ENCODE results near the gene SH2D6. TPM values are rescaled to one million over a fixed set of nuclear protein-coding genes. Genes with fewer than 3 reads are reported as not detected.

Gene SH2D6
- total RNA-seq, 1 experiment from 2014 or later = 2.3 TPM

DNA sequence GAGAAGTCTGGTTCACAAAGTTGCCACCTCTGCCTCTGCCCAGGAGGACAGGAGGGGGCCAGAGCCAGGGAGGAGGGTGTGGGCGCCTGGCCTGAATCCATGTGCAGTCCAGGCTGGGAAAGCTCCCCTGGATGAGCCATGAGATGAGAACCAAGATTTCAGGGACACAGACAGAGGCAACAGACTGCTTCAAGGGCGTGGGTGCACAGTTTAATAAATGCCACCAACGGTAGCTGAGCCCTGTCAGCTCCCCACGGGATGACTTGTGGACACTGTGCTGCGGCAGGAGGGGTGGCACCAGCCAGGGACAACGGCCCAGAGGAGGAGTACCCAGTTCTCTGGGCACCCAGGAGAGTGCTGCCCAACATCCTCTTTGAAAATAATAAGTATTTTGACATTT lies 23.5 kb upstream of the SH2D6 start:
- H3K4me1 ChIP-seq (replicated peaks; ENCODE audit: insufficient read depth) = peaks cover 32% of the 10 kb centered on the region
- peaks cover 32% of the 10 kb centered on the region for H3F3A ChIP-seq (ENCODE audit: insufficient read depth, low read depth)
- POLR2A ChIA-PET (ENCODE audit: unreplicated experiment) = no interaction called here
- no peak overlapping the region for H3K4me2 ChIP-seq
- H3K27ac ChIP-seq = no peak overlapping the region
- CTCF ChIA-PET = no interaction called here
- BruUV-seq (replicated peaks) = no TSS peak
- H2AFZ ChIP-seq = no peak overlapping the region
- DNase-seq = no peak
- H3K36me3 ChIP-seq (ENCODE audit: low read depth) = 0 out of 2 replicates have a peak, but pooled peaks cover 10% of the 10 kb centered on the region
- H3K79me2 ChIP-seq (ENCODE audit: low read depth) = no peaks in the 10 kb centered on the region
- TF ChIP-seq EZH2 (IDR thresholded peaks at IDR 0.05; ENCODE audit: low read depth) = no peak
- TF ChIP-seq, protein P1, sequence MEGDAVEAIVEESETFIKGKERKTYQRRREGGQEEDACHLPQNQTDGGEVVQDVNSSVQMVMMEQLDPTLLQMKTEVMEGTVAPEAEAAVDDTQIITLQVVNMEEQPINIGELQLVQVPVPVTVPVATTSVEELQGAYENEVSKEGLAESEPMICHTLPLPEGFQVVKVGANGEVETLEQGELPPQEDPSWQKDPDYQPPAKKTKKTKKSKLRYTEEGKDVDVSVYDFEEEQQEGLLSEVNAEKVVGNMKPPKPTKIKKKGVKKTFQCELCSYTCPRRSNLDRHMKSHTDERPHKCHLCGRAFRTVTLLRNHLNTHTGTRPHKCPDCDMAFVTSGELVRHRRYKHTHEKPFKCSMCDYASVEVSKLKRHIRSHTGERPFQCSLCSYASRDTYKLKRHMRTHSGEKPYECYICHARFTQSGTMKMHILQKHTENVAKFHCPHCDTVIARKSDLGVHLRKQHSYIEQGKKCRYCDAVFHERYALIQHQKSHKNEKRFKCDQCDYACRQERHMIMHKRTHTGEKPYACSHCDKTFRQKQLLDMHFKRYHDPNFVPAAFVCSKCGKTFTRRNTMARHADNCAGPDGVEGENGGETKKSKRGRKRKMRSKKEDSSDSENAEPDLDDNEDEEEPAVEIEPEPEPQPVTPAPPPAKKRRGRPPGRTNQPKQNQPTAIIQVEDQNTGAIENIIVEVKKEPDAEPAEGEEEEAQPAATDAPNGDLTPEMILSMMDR (conservative IDR thresholded peaks at IDR 0.05) = no peak
- no peaks in the 10 kb centered on the region for H3K9me3 ChIP-seq (ENCODE audit: insufficient read depth, low read depth)
- no peaks in the 10 kb centered on the region for H3K9me2 ChIP-seq (ENCODE audit: insufficient read depth)
- intact Hi-C loops (cut with micrococcal nuclease; ENCODE audit: unreplicated experiment) = no loop called here
- no peaks in the 10 kb centered on the region for H4K20me1 ChIP-seq (ENCODE audit: insufficient read depth)
- no peaks in the 10 kb centered on the region for H3K27me3 ChIP-seq (ENCODE audit: insufficient read depth, low read depth)
- no peak overlapping the region for H3K4me3 ChIP-seq

DNA sequence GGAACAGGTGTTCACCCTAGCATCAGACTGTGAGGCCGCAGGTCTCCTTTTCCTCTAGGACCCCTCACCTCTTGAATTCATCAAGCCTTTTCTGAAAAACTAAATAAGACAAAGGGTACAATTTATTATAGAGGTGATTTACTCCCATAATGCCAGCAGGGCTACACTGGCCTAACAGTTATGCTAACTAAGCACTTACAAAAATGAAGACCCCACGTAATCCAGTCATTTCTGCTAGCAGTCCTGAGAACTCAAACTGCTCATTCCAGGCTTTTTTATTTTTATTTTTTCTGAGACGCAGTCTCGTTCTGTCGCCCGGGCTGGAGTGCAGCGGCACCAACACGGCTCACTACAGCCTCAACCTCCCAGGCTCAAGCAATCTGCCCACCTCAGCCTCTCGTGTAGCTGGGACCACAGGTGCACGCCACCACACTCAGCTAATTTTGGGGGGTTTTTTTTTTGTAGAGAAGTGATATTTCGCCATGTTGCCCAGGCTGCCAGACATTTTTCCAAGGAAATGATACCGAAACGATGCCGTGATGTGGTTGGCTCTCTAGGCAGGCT lies 22.5 kb upstream of the SH2D6 start:
- POLR2A ChIA-PET (ENCODE audit: unreplicated experiment) = no interaction called here

DNA sequence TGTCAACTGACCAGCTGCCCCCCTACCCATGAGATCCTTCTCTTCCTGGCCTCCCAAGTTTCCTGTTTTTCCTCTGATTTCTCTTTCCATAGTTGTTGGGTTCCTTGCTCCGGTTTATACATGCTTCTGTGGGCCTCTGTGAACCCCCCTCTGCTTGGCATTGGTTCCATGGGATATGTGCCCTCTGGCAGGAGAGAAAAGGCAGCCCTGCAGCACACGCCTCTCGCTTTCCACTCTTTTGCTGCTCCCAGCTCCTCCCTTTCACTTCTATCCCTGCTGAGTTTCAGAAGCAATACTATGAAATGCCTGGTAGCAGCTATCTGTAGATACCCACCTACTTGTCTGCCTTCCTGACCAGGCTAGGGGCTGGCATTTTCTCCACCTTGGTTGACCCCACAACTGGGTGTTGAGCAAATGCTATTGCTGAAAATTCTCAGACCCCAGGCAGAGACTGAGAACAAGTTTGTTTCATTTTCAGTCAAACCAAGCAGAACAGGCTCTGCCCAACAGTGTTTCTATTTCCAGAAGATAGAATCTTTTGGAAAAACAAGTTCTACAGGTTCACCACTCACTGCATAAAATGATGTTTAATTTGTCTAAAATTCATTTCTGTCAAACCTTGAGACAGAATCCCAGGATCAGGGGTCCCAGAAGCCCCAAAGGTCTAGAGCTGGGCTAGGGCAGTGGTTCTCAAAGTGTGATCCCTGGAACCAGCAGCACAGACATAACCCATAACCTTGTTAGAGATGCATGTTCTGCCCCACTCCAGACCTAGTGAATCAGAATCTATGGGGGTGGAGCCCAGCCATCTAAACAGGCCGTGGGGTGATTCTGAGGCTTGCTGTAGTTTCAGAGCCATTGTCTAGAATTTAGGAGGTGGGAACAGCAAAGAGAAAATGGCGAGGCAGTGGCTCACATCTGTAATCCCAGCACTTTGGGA lies 21.7 kb upstream of the SH2D6 start:
- Histone ChIP-seq H3K4me1 (replicated peaks; ENCODE audit: insufficient read depth) (peaks cover 32% of the 10 kb centered on the region), H4K20me1 (ENCODE audit: insufficient read depth) (no peaks in the 10 kb centered on the region), H3K4me3 (peak overlapping the region; percentile 44; the same call in 1 of the 2 replicates), H3K79me2 (ENCODE audit: low read depth) (no peaks in the 10 kb centered on the region), H3K9me3 (ENCODE audit: insufficient read depth, low read depth) (no peaks in the 10 kb centered on the region), H2AFZ (no peak overlapping the region), H3K27me3 (ENCODE audit: insufficient read depth, low read depth) (no peaks in the 10 kb centered on the region), H3K27ac (peak overlapping the region; percentile 75), H3K9me2 (ENCODE audit: insufficient read depth) (no peaks in the 10 kb centered on the region), H3K4me2 (peak overlapping the region; percentile 91), H3K36me3 (ENCODE audit: low read depth) (0 out of 2 replicates have a peak, but pooled peaks cover 10% of the 10 kb centered on the region), H3F3A (ENCODE audit: insufficient read depth, low read depth) (peaks cover 29% of the 10 kb centered on the region)
- BruUV-seq (replicated peaks) = no TSS peak
- CTCF ChIA-PET = no interaction called here
- peak; percentile 45 to 76 for DNase-seq
- TF ChIP-seq, protein P1 (conservative IDR thresholded peaks at IDR 0.05) = no peak
- TF ChIP-seq EZH2 (IDR thresholded peaks at IDR 0.05; ENCODE audit: low read depth) = no peak
- POLR2A ChIA-PET (ENCODE audit: unreplicated experiment) = no interaction called here
- intact Hi-C loops (cut with micrococcal nuclease; ENCODE audit: unreplicated experiment) = loop anchor here (1.0 kb wide), 1 partner anchor 14 kb away; the partner anchor contains the start of gene CAPG

More for the DNA sequence above, 22.5 kb upstream of the SH2D6 start:
- H4K20me1 ChIP-seq (ENCODE audit: insufficient read depth) = no peaks in the 10 kb centered on the region
- no peaks in the 10 kb centered on the region for H3K9me2 ChIP-seq (ENCODE audit: insufficient read depth)
- H3K4me2 ChIP-seq = peak overlapping the region; percentile 91
- H3F3A ChIP-seq (ENCODE audit: insufficient read depth, low read depth) = peaks cover 32% of the 10 kb centered on the region
- BruUV-seq (replicated peaks) = no TSS peak
- TF ChIP-seq, protein P1 (conservative IDR thresholded peaks at IDR 0.05) = no peak
- TF ChIP-seq EZH2 (IDR thresholded peaks at IDR 0.05; ENCODE audit: low read depth) = no peak
- intact Hi-C loops (cut with micrococcal nuclease; ENCODE audit: unreplicated experiment) = no loop called here
- H2AFZ ChIP-seq = no peak overlapping the region
- DNase-seq = no peak
- peaks cover 32% of the 10 kb centered on the region for H3K4me1 ChIP-seq (replicated peaks; ENCODE audit: insufficient read depth)
- H3K36me3 ChIP-seq (ENCODE audit: low read depth) = 0 out of 2 replicates have a peak, but pooled peaks cover 10% of the 10 kb centered on the region
- H3K9me3 ChIP-seq (ENCODE audit: insufficient read depth, low read depth) = no peaks in the 10 kb centered on the region
- H3K79me2 ChIP-seq (ENCODE audit: low read depth) = no peaks in the 10 kb centered on the region
- CTCF ChIA-PET = no interaction called here
- peak overlapping the region; percentile 75 for H3K27ac ChIP-seq
- H3K4me3 ChIP-seq = peak overlapping the region; percentile 44; the same call in 1 of the 2 replicates
- H3K27me3 ChIP-seq (ENCODE audit: insufficient read depth, low read depth) = no peaks in the 10 kb centered on the region
